Neural cell (in vitro differentiated cells): ENCODE results near the gene DCPS. TPM values are rescaled to one million over a fixed set of nuclear protein-coding genes. Genes with fewer than 3 reads are reported as not detected.
"Not testable (repeated sequence)": the region's sequence is repeated elsewhere in the genome, so short reads cannot be mapped to it uniquely, and the experiment has no call there.

Experiments used
- H2AFZ ChIP-seq: fragments of 200-600, 300-800 bp; sonication (generic), shearing (Covaris generic); 2 replicates; pipeline ENCODE4 v1.6.0; 2014; ENCODE audit warnings: low read depth, mild to moderate bottlenecking, antibody characterized with exemption, low read length, moderate library complexity
- H3F3A ChIP-seq: fragments of 200-600 bp; shearing (Covaris generic); 2 replicates; pipeline ENCODE4 v1.6.1; 2016; ENCODE audit warnings: mild to moderate bottlenecking, moderate library complexity, mixed read lengths, antibody characterized with exemption, low read length; ENCODE audit not compliant: insufficient read depth, poor library complexity, severe bottlenecking
- H3K27ac ChIP-seq: fragments of 200-600, 300-800 bp; sonication (generic), shearing (Covaris generic); 2 replicates; pipeline ENCODE4 v1.5.1; 2014; ENCODE audit warnings: mild to moderate bottlenecking, low read length, moderate library complexity
- H3K27me3 ChIP-seq: fragments of 300-800, 200-600 bp; sonication (generic), shearing (Covaris generic); 2 replicates; pipeline ENCODE4 v1.6.0; 2014; ENCODE audit warnings: mild to moderate bottlenecking, low read depth, low read length, moderate library complexity; ENCODE audit not compliant: insufficient read depth
- H3K36me3 ChIP-seq: fragments of 300-800, 200-600 bp; sonication (generic), shearing (Covaris generic); 2 replicates; pipeline ENCODE4 v1.5.1; 2014; ENCODE audit warnings: mild to moderate bottlenecking, antibody characterized with exemption, low read length, moderate library complexity; ENCODE audit not compliant: insufficient read depth
- H3K4me2 ChIP-seq: fragments of 300-800, 200-600 bp; sonication (generic), shearing (Covaris generic); 2 replicates; pipeline ENCODE4 v1.6.0; 2014; ENCODE audit warnings: mild to moderate bottlenecking, low read length
- H3K4me3 ChIP-seq: fragments of 300-800, 200-600 bp; sonication (generic), shearing (Covaris generic); 2 replicates; pipeline ENCODE4 v1.5.1; 2014; ENCODE audit warnings: mild to moderate bottlenecking, low read length, moderate library complexity
- H3K79me2 ChIP-seq: fragments of 200-600 bp; shearing (Covaris generic); replicated peaks from 2 replicates; pipeline ENCODE4 v1.6.0; 2014; ENCODE audit warnings: mild to moderate bottlenecking, low read length, moderate library complexity; ENCODE audit not compliant: insufficient read depth
- H3K9ac ChIP-seq: fragments of 300-800, 200-600 bp; sonication (generic), shearing (Covaris generic); 2 replicates; pipeline ENCODE4 v1.6.1; 2016; ENCODE audit warnings: mild to moderate bottlenecking, low read length, mixed read lengths
- H3K9me2 ChIP-seq: fragments of 200-600 bp; shearing (Covaris generic); 2 replicates; pipeline ENCODE4 v1.6.1; 2016; ENCODE audit warnings: mild to moderate bottlenecking, low read length, mixed read lengths; ENCODE audit not compliant: insufficient read depth
- H3K9me3 ChIP-seq: fragments of 200-600, 300-800 bp; sonication (generic), shearing (Covaris generic); 2 replicates; pipeline ENCODE4 v1.6.1; 2016; ENCODE audit warnings: mild to moderate bottlenecking, mixed run types, low read length, moderate library complexity, mixed read lengths
- H4K20me1 ChIP-seq: fragments of 200-600 bp; shearing (Covaris generic); 2 replicates; pipeline ENCODE4 v1.6.1; 2016; ENCODE audit warnings: mild to moderate bottlenecking, mixed run types; ENCODE audit not compliant: insufficient read depth
- EP300 ChIP-seq: fragments of 450-650 bp; conservative IDR thresholded peaks from 2 replicates; pipeline ENCODE4 v1.6.1; 2014; ENCODE audit warnings: antibody characterized with exemption, mild to moderate bottlenecking, moderate library complexity; ENCODE audit not compliant: poor library complexity, severe bottlenecking
- EZH2 ChIP-seq: fragments of 200-600, 300-800 bp; shearing (Covaris generic), sonication (generic); IDR thresholded peaks from 2 replicates; pipeline ENCODE4 v1.6.1; 2014; ENCODE audit warnings: antibody characterized with exemption, low read length, borderline replicate concordance, mild to moderate bottlenecking; ENCODE audit not compliant: insufficient read depth, poor library complexity, severe bottlenecking
- MXI1 ChIP-seq: fragments of 450-650 bp; conservative IDR thresholded peaks from 2 replicates; pipeline ENCODE4 v1.6.1; 2014; ENCODE audit warnings: antibody characterized with exemption, mild to moderate bottlenecking; ENCODE audit not compliant: poor library complexity, severe bottlenecking
- POLR2AphosphoS5 ChIP-seq: IDR thresholded peaks from 2 replicates; pipeline ENCODE4 v1.6.1; 2012
- RAD21 ChIP-seq: fragments of 450-650 bp; conservative IDR thresholded peaks from 2 replicates; pipeline ENCODE4 v1.6.1; 2014; ENCODE audit warnings: antibody characterized with exemption, mild to moderate bottlenecking, moderate library complexity
- SMC3 ChIP-seq: fragments of 450-650 bp; conservative IDR thresholded peaks from 2 replicates; pipeline ENCODE4 v1.6.1; 2014; ENCODE audit warnings: antibody characterized with exemption, mild to moderate bottlenecking, moderate library complexity; ENCODE audit not compliant: poor library complexity
- TAF1 ChIP-seq: IDR thresholded peaks from 2 replicates; pipeline ENCODE4 v1.6.1; 2012; ENCODE audit warnings: low read depth
- polyA plus RNA-seq: library from polyadenylated mRNA; depleted of rRNA; stranded (reverse); fragments of >200 nt; gene quantifications from 2 replicates; pipeline ENCODE4 v1.2.3, GENCODE V29; 2014
- TF ChIP-seq, protein P1 (sequence below): IDR thresholded peaks from 2 replicates; pipeline ENCODE4 v1.6.1; 2012; ENCODE audit warnings: borderline replicate concordance
- TF ChIP-seq, protein P2 (sequence below): fragments of 450-650 bp; IDR thresholded peaks from 2 replicates; pipeline ENCODE4 v1.5.1; 2014; ENCODE audit warnings: antibody characterized with exemption, mild to moderate bottlenecking, moderate library complexity; ENCODE audit not compliant: poor library complexity, severe bottlenecking

DCPS gene
- polyA plus RNA-seq, 1 donor from 2014 or later, result 6.4 TPM

DNA sequence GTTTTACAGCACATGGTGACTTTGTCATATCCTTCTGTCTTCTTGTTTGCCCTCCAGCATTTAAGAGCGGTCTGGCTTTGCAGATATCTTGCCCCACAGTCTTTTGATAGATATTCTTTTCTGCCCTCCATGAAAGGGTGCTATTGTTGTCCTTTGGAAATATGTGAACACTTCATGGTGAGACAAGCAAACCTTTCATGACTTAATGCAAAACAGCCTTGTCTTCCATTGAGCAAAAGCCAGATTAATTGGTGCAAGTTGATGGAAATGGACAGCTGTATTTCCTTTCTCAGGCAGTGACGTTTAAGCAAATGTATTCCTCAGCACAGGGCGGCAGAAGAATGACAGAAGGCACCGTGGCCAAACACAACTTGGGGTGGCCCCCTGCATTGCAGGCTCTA is 4.4 kb downstream of the DCPS start:
- Histone ChIP-seq H3K4me2 (no peak overlapping the region), H3K27me3 (no peaks in the 10 kb centered on the region), H3K36me3 (no peaks in the 10 kb centered on the region), H3K9me2 (no peaks in the 10 kb centered on the region), H3F3A (no peaks in the 10 kb centered on the region), H2AFZ (no peak overlapping the region), H3K27ac (no peak overlapping the region), H3K9me3 (no peaks in the 10 kb centered on the region), H3K4me3 (no peak overlapping the region), H3K9ac (no peak overlapping the region), H3K79me2 (peaks cover 3% of the 10 kb centered on the region), H4K20me1 (no peaks in the 10 kb centered on the region)
- TF ChIP-seq, protein P1, sequence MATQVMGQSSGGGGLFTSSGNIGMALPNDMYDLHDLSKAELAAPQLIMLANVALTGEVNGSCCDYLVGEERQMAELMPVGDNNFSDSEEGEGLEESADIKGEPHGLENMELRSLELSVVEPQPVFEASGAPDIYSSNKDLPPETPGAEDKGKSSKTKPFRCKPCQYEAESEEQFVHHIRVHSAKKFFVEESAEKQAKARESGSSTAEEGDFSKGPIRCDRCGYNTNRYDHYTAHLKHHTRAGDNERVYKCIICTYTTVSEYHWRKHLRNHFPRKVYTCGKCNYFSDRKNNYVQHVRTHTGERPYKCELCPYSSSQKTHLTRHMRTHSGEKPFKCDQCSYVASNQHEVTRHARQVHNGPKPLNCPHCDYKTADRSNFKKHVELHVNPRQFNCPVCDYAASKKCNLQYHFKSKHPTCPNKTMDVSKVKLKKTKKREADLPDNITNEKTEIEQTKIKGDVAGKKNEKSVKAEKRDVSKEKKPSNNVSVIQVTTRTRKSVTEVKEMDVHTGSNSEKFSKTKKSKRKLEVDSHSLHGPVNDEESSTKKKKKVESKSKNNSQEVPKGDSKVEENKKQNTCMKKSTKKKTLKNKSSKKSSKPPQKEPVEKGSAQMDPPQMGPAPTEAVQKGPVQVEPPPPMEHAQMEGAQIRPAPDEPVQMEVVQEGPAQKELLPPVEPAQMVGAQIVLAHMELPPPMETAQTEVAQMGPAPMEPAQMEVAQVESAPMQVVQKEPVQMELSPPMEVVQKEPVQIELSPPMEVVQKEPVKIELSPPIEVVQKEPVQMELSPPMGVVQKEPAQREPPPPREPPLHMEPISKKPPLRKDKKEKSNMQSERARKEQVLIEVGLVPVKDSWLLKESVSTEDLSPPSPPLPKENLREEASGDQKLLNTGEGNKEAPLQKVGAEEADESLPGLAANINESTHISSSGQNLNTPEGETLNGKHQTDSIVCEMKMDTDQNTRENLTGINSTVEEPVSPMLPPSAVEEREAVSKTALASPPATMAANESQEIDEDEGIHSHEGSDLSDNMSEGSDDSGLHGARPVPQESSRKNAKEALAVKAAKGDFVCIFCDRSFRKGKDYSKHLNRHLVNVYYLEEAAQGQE, result no peak
- TF ChIP-seq MXI1 (no peak), TAF1 (no peak), EZH2 (no peak), POLR2AphosphoS5 (no peak), EP300 (no peak), RAD21 (no peak), SMC3 (no peak)
- TF ChIP-seq, protein P2, sequence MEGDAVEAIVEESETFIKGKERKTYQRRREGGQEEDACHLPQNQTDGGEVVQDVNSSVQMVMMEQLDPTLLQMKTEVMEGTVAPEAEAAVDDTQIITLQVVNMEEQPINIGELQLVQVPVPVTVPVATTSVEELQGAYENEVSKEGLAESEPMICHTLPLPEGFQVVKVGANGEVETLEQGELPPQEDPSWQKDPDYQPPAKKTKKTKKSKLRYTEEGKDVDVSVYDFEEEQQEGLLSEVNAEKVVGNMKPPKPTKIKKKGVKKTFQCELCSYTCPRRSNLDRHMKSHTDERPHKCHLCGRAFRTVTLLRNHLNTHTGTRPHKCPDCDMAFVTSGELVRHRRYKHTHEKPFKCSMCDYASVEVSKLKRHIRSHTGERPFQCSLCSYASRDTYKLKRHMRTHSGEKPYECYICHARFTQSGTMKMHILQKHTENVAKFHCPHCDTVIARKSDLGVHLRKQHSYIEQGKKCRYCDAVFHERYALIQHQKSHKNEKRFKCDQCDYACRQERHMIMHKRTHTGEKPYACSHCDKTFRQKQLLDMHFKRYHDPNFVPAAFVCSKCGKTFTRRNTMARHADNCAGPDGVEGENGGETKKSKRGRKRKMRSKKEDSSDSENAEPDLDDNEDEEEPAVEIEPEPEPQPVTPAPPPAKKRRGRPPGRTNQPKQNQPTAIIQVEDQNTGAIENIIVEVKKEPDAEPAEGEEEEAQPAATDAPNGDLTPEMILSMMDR, result no peak

DNA sequence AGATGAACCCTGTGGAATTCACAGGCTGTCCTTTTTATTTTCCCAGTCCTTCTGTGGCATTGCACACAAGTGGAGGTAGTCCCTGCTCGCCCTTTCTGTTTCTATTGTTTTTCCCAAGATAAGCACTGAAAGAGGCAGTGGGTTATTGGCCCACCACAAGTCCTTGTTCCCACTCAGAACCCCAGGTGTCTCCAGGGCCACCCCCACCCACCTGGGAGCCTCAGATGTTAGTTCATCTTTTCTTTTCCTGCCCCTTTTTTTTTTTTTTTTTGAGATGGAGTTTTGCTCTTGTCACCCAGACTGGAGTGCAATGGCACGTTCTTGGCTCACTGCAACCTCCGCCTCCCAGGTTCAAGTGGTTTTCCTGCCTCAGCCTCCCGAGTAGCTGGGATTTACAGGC is 4.9 kb downstream of the DCPS start:
- H2AFZ ChIP-seq, H3K9ac ChIP-seq, H3K79me2 ChIP-seq, H3K27me3 ChIP-seq, H3K9me3 ChIP-seq, H3K4me3 ChIP-seq, H3K4me2 ChIP-seq, H3K27ac ChIP-seq, H4K20me1 ChIP-seq, H3K9me2 ChIP-seq, H3F3A ChIP-seq, H3K36me3 ChIP-seq: not testable (repeated sequence)
